Measurements from ENCODE around the gene SIRT6.
"Not testable (repeated sequence)": the region's sequence is repeated elsewhere in the genome, so short reads cannot be mapped to it uniquely, and the experiment has no call there.

Gene SIRT6

GRCh38 chr19:4198467-4199126 lies 16.2 kb upstream of the SIRT6 start:
- no peak for DNase-seq

DNA sequence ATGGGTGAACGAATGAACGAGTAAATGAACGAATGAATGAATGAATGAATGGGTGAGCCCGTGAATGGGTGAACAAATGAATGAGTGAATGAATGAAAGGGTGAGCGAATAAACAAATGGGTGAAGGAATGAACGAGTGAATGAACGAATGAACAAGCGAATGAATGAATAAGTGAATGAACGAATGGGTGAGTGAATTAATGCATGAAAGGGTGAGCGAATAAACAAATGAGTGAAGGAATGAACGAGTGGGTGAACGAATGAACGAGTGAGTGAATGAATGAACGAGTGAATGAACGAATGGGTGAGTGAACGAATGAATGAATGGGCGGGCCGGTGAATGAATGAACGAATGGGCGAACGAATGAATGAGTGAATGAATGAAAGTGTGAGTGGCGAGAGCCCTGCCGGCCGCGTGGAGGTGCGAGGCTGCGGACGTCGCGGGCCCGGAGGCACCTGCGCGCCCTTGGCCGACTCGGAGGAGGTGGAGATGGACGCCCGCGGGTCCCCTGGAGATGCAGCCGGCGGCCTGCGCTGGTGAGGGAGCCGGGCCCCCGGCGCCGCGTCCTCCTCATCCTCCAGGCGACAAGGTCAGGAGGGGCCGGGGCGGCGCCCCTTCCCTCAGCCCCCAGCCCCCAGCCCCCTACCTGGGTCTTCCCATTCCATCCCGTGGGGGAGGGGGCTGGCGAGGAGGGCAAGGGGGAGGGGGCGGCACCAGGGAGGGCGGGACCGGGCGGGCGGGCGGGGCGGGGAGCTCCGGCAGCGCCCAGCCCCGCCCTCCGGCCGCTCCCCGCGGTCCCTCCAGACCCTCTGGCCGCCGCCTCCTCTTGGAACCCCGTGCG lies 15.5 kb upstream of the SIRT6 start:
- DNase-seq: no peak

GRCh38 chr19:4197228-4197624 lies 14.9 kb upstream of the SIRT6 start:
- no peak for DNase-seq

DNA sequence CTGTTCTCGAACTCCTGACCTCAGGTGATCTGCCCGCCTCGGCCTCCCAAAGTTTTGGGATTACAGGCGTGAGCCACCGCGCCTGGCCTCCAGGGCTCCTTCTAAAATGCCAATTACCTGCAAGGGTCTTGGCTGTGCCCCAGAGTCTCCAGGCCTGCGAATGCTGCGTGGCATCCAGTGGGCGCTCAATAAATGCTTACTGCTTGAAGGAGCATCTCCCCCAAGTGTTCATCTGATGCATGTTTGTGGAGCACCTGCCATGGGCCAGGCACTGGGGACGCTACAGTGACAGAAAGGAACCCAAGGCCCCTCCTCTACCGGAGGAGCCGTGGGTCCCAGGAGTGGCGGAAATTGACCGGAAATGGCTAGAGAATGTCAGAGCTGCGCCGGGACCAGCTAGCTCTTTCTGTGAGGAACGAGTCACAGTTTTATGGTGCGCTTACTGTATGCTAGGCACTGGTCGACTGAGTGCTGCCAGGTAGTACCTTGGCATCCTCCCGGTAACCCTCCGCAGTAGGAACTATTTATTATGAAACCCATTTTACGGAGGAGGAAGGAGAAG lies 14.3 kb upstream of the SIRT6 start:
- DNase-seq: no peak

- DNase-seq: no peak
These were observed 13.6 kb upstream of the SIRT6 start for GRCh38 chr19:4196009-4196408.

DNA sequence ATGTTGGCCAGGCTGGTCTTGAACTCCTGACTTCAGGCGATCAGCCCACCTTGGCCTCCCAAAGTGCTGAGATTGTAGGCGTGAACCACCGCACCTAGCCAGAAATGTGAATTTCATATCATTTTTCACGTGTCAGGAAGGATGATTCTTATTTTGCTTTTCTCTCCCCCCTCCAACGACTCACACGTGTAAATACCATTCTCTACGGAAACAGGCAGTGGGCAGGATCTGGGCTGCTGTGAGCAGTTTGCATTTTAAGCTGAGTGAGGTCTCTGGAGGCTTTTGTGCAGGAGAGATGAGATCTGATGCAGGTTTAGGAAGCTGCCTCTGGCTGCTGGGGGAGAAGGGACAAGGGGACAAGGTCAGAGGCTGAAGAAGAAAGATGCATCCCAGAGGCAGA lies 12.0 kb upstream of the SIRT6 start:
- no peak for DNase-seq

DNA sequence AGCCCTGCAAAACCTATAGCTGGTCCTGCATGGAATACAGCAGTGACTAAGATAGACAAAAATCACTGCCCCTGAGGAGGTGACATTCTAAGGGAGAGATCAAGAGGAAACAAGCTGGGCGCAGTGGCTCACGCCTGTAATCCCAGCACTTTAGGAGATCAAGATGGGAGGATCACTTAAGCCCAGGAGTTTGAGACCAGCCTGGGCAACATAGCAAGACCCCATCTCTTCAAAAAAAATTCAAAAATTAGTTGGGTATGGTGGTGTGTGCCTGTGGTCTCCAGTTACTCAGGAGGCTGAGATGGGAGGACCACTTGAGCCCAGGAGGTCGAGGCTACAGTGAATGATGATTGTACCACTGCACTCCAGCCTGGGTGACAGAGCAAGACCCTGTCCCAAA lies 10.2 kb upstream of the SIRT6 start:
- not testable (repeated sequence) for DNase-seq

DNA sequence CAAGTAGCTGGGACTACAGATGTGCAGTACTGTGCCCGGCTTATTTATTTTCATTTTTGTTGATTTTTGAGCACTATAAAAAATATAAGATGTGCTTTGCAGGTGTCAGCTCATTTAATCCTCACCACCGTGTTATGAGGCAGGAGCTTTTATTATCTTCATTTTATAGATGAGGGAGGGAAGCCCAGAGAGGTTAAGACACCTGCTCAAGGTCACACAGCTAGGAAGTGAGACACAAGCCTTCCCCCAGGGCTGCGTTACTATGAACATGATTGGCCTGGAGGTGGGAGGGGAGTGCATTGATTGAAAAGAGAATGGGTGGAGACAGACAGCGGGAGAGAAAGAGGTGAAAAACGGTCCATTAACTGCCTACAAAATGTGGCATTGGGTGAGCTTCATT lies 7.3 kb upstream of the SIRT6 start:
- DNase-seq: no peak

- no peak for DNase-seq
These were observed 5.2 kb upstream of the SIRT6 start for GRCh38 chr19:4187313-4188122.

GRCh38 chr19:4186087-4186993 lies 4.0 kb upstream of the SIRT6 start:
- DNase-seq: peak; percentile 61 to 75

- no peak for DNase-seq
These were observed 3.2 kb upstream of the SIRT6 start for GRCh38 chr19:4185413-4186086.

GRCh38 chr19:4184718-4185352 lies 2.5 kb upstream of the SIRT6 start:
- no peak for DNase-seq

GRCh38 chr19:4183967-4184717 lies 1.8 kb upstream of the SIRT6 start:
- no peak for DNase-seq

- DNase-seq: no peak
These were observed 1.3 kb downstream of the SIRT6 start for GRCh38 chr19:4181053-4181508.

GRCh38 chr19:4178990-4179389 lies 3.4 kb downstream of the SIRT6 start:
- no peak for DNase-seq

GRCh38 chr19:4177146-4177545 lies 5.2 kb downstream of the SIRT6 start:
- no peak for DNase-seq

- no peak for DNase-seq
These were observed 6.8 kb downstream of the SIRT6 start for GRCh38 chr19:4175669-4175931.

GRCh38 chr19:4174895-4175668 lies 7.3 kb downstream of the SIRT6 start:
- no peak for DNase-seq

GRCh38 chr19:4174213-4174894 lies 8.0 kb downstream of the SIRT6 start:
- no peak for DNase-seq

Data from stimulated activated CD4-positive, alpha-beta T cell treated with anti-CD3 and anti-CD28 coated beads, Interleukin-4, amount 100 ng/mL, for 4 hours (primary cell).